Measurements from ENCODE around the gene TREH.
"Not testable (repeated sequence)": the region's sequence is repeated elsewhere in the genome, so short reads cannot be mapped to it uniquely, and the experiment has no call there.

The TREH gene

DNA sequence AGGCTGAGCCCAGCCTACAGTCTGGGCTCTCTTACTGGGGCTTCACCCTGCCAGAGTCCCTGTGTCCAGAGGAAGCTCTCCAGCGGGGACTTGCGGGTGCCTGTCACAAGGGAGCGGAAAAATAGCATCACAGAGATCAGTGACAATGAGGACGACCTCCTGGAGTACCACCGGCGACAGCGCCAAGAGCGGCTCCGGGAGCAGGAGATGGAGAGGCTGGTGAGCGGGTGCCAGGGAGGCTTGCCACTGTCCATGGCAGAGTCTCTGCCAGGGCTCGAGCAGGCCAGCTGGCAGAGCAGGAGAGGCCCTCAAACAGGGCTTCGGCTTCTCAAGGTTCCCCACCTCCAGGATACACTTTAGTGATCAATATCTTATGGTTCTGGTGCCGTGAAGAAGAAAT lies 51.0 kb downstream of the TREH start:
- no peak for DNase-seq

DNA sequence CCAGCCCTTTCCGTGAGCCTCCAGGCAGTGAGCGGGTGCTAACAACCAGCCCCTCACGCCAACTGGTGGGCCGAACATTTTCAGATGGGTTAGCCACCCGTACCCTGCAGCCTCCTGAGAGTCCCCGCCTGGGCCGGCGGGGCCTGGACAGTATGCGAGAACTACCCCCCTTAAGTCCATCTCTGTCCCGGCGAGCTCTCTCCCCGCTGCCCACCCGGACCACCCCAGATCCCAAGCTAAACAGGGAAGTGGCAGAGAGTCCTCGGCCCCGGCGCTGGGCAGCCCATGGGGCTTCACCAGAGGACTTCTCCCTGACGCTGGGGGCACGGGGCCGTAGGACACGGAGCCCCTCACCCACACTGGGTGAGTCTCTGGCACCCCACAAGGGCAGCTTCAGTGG lies 51.4 kb downstream of the TREH start:
- DNase-seq = no peak

DNA sequence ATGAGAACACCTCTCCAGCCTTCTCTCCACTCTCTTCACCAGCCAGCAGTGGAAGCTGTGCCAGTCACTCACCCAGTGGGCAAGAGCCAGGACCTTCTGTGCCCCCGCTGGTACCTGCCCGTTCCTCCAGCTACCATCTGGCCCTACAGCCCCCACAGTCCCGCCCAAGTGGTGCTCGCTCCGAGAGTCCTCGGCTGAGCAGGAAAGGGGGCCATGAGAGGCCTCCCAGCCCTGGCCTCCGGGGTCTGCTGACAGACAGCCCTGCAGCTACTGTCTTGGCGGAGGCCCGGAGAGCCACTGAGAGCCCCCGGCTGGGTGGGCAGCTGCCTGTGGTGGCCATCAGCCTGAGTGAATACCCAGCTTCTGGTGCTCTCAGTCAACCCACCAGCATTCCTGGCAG lies 51.9 kb downstream of the TREH start:
- DNase-seq = no peak

DNA sequence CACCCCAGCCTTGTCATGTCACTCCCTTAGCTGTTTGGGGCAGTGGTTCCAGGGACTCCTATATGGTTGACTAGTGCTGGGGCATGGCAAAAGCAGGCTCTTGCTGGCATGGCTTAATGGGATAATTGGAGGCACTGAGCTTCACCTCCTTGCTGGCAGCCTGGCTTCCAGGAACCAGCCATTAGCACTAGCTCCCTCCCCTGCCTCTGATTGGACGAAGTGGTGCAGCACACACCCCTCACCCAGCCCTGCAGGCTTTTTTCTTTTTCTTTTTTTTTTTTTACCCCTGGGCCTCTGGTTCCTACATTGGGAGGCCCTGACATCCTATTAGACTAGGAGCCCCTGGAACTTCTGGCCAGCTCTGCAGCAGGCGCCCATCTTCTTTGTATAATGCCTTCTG lies 53.5 kb downstream of the TREH start:
- DNase-seq = no peak

DNA sequence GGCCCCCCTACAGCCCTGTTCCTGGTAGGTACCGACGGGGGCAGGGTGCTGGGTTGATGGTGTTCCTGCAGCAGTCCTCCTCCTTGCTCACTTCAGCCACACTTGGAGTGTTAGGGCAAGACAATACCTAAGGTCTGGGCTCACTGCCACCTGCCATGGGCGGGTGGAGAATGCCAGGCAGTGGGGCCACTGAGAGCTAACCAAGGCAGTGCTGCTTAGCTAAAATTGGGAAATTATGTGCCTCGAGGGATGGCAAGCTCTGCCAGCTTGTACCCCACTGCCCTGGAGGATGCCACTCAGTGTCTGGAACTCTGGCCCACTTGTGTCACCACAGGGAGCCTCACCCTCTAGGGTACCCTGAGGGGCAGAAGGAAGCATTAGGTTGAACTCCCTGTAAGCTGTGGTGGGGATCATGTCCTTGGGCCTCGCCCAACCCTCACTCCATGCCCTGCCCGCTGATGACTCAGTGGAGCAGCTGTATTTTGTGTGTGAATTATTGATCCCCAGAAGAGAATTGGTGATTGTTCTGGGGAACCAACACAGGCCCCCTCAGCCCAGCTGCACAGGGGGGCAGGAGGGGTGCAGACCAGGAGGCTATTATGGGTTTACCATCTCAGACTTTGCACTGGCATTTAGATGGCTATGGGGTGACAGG lies 54.3 kb downstream of the TREH start:
- no peak for DNase-seq

DNA sequence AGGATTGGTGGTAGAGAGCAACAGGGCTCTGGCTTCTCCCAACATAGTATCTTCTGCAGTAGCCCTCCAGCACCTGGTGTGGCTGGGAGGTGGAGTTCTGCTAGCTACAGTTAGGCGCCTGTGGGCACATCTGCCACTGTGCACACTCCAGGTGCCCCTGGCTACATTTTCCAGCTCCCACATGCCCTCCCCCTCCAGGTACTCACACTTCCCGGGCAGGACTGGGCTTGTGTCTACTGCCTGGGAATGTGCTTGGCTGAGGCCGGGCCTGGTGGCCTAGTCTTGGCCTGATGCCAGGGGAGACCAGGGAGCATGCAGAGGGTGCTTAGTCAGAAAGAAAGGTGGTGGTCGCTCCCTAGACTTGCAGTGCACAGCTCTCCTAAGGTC lies 56.2 kb downstream of the TREH start:
- no peak for DNase-seq

DNA sequence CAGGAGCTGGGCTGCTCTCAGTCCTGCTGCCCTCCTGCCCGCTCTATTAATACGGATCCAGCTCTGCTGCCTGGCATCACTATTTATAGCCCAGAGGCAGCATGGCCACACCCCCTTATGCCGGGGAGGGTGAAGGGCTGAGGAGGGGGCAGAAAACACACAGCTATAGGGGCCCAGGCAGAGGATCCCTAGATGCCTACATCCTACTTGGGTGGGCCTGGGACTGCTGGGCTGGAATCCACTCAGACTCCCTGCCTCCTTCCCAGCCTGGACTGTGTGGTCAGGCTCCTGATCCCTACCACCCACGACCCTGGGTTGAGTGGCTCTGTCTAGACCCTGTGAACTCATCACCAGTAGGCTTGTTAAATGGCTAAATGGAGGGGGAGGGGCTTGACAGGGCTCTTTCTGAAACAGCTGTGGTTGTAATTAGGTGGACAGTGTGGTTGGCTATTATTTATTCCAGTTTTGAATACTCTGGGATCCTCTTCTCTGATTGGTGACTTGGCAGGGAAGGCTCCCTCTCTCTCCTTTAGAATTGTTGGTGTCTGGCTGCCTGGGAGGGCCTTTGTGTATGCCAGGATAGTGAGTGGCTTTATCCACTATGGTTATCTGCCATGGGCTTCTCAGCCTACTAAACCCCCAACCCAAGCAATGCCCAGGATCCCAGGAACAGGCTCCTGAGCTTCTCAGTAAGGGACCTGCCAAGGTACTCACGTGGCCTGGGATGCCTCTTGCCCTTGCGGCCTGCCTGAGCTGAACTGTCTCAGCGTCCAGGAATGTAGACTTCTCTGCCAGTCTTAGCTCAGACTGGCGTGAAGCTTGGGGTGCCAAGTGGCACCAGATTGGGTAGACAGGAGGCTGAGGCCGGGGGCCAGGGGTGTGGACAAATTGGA lies 56.8 kb downstream of the TREH start:
- no peak for DNase-seq

DNA sequence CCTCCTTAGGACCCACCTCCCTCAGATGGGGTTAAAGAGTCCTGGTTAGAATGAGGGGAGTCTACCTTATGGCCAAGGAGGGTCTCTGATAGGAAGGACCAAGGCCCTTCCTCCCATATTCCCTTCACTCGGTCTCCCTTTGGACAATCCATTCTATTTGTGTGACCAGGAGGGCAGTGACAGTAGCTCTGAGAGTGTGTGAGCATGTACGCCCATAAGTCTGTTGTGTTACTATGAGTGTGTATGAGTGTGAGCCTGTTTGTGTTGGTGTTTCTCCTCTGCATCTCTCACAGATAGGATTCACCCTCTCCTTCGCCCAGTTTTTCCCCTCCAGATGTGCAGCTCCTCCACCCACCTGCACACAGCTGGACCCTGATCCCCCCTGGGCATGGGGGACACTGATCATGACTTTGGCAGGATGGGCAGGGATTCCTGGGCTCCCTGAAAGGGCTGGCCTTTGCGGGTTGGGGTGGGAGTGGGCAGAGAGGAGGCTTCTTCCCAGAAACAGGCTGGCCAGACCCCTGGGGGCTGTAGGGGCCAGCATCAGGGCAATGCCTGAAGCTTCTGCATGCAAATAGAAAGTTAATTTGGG lies 57.6 kb downstream of the TREH start:
- DNase-seq = no peak

DNA sequence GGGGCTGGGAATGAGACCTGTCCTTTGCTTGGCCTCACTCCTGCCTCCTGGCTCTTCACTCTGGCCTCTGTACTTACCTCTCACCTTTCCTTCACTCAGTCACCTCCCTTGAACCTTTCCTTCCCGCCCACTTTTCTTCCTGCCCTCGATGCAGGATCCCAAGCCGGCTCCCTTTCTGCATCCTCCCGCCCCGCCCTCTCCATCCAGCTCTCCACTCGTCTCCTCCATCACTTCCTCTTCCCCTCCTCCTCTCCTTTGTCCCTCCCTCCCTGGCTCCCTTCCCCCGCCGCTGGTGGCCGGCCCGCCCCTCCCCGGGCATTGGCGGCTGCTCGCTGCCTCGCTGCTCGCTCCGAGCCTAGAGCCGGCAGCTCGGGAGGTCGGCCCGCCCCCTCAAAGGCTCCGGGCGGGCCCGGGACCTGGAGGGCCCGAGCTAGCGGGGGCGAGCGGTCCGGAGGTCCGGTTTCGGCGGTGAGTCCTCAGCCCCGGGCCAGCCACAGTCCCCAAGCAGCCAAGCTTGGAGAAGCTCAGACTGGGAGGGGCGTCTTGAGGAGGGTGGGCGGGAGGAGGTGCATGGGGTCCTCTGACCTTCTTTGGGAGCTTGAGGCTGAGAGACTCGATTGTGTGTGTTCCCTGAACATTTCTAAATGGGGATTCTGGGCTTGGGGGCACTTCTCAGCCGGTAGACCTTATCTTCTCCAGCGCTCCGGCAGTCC lies 58.2 kb downstream of the TREH start:
- no peak for DNase-seq

DNA sequence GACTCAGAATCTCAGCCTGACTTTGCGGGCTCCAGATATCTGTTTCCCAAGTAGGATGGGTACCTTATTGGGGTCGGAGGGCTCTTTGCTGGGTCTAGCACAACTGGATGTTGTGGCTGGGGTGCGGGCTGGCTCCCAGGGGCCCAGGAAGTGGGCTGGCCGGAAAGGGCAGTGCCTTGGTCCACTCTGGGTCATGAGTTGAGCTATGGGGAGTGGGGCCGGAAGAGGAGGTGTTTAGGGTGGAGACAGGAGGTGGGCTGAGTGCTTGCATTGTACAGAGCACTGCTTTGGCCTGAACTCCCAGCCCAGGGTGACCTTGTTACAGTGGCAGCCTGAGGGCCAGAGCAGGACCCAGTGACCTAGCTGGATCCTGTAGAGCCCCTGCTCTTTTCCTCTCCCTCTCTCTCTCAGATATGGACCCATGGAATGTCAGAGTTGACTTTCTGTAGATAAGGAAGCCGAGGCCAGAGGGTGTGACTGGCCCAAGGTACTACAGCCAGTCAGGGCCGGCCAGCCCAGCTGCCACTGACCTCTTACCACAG lies 58.9 kb downstream of the TREH start:
- DNase-seq = no peak

DNA sequence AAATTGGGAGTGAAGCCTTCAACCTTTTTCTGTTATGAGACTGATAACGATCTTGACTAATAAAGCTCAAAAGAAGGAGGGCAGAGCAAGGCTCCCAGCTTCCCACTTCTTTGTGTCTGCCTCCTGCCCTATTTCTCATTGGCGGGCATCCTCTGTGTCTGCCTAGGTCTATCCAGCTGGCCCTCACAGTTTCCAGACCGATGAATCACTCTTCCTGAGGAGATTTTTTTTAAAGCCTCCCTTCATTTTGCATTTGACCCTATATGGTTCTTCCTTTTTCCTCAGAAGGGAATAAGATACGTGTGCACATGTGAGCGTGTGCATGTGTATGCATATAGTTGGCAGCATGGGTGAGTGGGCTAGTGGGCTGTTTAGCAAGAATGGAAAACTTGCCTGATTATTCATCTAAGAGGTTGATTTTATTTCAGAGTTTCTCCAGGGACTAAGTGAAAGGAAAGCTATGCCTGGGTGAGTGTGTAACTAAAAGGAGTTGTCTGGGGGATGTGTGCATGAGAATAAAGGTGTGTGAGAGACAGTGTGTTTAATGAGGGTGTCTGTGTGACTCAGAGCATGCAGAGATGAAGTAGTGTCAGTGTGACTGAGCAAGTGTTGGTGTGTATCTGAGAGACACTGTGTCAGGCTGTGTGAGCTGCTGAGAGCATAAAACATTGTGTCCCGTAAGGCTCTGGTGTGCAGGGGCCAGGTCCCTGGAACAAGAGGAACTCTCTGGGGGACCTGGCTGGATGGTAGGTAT lies 59.8 kb downstream of the TREH start:
- no peak for DNase-seq

DNA sequence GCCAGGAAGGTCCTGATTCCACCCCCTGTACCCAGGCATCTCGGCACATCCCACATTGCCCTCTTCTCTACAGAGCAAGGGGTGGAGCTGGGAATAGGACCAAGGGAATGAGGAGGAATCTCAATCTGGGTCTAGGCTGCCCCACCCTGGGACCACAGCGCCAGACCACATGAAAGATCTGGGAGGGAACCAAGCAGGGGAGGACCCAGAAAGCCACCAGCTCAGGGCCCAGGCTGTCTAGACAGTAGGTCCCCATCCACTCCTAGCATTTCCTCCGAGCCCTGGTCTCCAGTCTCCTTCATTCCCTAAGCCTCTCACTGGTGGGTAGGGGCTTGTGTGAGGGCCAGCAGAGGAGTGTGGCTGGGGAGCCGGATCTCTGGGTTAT lies 60.5 kb downstream of the TREH start:
- DNase-seq = no peak

DNA sequence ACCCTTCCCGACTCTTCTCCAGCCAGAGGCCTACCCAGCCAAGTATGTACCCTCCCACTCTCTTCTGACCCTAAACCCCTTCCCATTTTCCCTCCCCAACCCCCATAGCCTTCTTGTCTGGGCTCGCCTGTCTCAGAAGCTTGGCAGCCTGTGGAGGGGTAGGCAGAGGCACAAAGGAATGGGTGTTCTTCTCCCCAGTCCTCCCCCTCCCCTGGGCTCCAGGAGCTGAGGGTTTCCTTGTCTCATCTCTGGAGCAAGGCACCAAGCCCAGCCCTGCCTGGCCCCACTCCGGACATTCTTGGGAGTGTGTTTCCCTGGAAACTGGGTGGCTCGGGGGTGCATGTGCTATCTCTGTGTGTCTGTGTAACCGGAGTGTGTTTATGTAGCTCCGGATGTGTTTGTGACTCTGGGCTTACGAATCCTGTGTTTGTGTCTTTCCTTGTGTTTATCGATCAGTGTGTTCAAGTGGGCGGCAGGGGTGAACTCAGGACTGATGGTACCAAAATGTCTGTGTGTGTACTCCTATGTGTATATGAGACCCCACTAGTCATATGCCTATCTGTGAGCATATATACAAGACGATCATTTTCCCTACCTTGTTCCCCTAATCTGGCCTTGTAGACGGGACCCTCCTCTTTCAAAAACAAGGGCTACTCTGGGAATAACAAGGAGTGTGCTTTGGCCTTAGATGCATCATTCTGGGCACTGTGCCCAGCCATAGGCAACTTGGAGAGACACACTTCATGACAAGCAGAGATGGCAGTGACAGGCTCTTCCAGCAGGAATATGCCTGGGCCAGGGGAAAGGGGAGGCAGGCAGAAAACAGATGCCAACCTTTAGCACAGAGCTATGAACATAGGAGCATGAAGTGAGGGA lies 61.1 kb downstream of the TREH start:
- DNase-seq = no peak

DNA sequence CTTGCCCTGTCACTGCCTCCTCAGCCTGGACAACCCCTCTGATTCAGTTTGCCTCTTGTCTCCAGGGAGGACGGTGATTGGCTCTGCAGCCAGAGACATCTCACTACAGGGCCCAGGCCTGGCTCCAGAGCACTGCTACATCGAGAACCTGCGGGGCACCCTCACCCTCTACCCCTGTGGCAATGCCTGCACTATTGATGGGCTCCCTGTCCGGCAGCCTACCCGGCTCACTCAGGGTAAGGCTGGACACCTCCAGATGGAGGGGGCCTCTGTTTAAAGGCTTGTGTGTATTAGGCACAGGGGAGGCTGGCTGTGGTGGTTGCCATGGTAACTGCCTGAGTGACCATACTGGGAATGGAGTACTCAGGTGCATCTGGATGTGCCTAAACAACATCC lies 63.5 kb downstream of the TREH start:
- DNase-seq = no peak

DNA sequence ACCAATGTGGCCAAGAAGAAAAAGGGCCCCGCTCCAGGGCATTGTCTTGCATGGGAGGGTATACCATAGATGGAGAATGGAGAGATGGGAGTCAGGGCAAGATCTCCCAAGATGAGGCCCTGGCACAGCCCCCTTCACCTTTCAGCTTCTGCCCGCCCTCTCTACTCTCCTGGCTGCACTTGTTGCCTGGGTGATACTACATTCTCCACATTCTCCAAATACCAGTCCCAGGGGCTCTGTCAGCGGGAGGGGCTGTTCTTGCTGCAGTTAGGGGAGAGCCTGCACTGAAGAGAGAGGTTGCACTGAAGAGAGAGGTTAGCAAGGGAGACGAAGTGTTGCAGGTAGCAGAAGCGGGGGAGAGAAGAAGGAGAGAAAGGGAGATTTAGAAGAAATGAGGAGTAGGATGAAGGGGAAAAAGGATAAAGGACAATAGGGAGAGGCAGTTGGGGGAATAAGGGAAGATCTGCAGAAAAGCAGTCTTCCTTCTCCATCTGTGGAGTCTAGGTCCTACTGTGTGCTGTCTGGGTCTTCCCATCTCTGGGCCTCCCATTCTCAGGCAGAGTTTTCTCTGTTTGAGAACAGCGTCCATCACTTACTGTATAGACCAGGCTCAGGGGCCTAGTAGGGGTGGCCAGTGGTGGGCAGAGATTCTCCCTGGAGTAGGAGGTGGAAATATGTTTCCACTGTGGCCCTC lies 64.0 kb downstream of the TREH start:
- no peak for DNase-seq

DNA sequence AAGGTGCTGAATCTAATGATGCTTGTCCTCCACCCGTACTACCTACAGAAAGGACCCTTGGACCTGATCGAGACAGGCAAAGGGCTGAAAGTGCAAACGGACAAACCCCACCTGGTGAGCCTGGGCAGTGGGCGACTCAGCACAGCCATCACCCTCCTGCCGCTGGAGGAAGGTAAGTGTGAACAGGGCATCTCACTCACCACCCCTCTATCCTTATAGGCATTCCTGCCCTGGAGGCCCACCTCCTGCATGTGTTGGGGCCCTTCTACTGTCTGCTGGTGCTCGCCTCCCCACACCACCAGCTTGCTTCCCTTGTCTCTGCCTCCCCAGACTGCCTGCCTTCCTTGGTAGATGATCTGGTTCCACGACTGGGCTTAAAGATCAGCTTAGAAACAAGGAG lies 64.9 kb downstream of the TREH start:
- DNase-seq = no peak

DNA sequence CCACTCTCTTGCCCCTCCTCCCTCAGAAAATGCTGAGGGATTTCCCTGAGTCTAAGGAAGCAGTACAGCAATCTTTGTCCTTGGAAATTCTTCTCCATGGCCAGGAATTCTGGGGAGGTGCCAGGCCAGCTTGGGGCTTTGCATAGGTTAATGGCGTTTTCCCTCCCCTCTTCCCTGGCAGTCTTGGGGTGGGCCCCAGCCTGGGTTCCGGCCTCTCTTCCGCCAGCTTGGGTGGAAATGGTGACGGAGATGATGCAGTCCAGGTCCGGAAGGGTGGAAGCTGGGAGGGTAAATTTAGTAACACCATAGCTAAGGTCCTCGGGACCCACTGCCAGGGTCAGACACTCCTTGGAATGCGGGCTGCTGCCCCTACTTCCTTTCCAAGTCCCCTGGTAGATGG lies 67.1 kb downstream of the TREH start:
- no peak for DNase-seq

DNA sequence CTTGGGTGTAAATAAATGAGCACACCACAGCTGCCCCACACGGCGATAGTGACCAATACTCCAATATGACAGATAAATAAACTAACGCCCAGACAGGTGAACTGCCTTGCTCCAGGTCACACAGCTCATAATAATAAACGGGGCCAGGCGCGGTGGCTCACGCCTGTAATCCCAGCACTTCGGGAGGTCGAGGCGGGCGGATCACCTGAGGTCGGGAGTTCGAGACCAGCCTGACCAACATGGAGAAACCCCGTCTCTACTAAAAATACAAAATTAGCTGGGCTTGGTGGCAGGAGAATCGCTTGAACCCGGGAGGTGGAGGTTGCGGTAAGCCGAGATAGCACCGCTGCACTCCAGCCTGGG lies 68.0 kb downstream of the TREH start:
- DNase-seq = not testable (repeated sequence)

DNA sequence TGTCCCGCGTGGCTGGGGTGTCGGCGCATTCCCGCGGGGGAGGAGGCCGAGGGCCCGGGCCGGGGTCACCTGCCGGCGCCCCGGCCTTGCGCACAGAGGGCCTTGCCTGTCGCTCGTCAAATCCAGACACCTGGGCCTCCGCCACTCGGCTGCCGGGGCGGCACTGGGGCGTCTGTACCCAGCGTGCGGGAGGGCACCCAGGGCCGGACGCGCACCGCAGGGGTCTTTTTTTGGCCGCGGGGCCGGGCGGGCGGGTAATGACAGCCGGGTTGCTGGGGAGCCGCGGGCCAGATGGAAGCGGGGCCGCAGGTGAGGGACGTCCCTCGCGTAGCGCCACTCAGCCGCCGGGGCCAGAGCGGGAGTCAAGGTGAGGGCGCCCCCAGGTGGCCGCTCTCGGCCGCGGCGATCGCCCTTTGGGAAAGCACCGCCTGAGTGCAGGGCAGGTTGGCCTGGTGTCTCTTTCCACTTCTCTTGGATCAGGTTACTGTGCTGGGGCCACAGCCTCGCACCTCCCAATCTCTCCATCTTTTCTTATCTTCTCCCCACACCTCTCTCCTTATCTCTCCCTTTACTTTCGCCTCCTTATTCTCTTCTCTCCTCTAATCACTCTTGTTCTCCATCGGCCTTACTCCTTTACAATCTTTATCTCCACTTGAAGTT lies 68.5 kb downstream of the TREH start:
- peak; percentile 88 for DNase-seq

DNA sequence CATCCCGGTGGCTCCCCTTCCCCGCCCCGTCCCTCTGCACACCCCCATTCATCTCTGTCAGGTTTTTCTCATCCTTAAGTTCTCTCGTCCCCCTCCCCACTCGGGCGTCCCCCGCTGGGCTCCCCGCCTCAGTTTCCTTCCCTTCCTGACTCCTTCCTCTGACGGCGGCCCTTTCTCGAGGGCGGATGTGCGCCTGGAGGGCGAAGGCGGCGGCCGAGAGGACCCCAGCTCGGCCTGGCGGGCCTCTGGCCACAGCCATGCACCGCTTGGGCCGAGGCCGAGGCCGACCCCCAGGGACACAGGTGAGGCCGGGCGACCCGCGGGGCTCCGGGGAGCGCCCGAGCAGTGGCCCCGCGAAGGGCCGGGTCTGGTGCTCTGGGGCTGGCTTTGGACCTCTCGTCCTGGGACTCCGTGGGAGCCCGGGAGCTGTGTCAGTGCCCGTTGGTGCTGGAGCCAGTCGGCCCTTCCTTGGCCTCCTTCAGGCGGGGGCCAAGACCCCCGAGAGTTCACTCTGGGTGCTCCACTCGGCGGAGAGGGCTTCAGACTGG lies 69.2 kb downstream of the TREH start:
- peak; percentile 4 for DNase-seq
